ENCODE measurements around the gene AIFM2.
"Not testable (repeated sequence)": the region's sequence is repeated elsewhere in the genome, so short reads cannot be mapped to it uniquely, and the experiment has no call there.

The AIFM2 gene

GRCh38 chr10:70090951-70091350 is 41.7 kb downstream of the AIFM2 start:
- DNase-seq = no peak

- no peak for DNase-seq
Measured at GRCh38 chr10:70090013-70090412, 42.6 kb downstream of the AIFM2 start.

DNA sequence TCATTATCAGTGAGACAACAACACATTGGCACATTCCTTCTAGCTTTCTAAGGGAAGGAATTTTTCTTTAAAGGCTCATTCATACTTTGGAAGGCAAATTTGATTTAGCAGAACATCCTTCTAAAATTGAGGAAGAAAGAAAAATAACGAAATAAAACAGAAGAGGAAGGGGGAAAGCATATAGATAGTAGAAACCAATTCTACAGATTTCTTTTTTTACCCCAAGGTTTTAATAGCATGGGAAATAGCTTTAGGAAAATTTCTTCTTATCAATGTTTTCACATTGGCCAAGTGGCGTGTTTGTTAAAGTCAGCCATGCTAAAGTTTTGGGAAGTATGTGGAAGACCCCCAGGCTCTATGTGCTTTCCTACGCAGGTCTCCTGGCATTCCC is 44.3 kb downstream of the AIFM2 start:
- DNase-seq = no peak

- DNase-seq = no peak
Measured at GRCh38 chr10:70087616-70088307, 44.9 kb downstream of the AIFM2 start.

DNA sequence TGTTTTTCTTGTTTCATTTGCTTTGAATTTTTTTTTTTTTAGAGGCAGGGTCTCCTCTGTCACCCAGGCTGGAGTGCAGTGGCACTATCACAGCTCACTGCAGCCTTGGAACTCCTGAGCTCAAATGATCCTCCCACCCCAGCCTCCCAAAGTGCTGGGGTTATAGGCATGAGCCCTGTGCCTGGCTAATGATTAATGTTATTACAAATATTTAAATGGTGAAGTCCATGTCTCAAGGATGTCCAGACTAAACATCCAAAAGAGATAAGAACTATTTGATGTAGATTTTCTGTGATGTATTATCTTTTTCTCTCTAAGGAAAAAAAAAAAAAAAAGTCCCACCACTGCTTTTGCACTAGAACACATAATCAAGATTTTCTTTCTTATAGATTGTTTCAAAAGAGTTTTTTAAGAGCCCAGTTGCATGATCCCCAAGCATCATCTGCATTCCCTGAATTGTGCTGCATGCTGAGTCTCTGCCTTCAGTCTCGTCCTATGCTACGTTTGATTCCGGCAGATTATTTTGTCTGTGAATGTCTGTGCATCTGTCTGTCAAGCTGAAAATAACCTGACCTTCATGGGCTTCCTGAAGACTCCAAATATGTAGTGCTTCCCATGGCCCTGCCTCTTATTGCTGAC is 46.5 kb downstream of the AIFM2 start:
- no peak for DNase-seq

DNA sequence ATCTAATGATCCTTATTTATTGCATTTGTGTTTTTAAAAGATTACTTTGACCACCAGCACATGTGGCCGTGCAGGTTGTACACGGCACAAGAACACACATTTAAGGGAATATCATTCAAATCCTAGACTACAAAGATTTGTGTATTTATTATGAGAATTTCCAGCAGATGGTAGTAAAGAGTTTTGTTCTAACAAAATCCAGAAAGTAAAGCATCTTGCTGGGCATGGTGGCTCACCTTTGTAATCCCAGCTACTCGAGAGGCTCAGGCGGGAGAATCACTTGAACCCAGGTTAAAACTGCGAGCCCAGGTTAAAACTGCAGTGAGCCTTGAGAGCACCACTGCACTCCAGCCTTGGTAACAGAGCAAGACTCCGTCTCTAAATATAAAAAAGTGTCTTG is 48.4 kb downstream of the AIFM2 start:
- DNase-seq = no peak

- DNase-seq = not testable (repeated sequence)
Measured at GRCh38 chr10:70080789-70081188, 51.8 kb downstream of the AIFM2 start.

- DNase-seq = no peak
Measured at GRCh38 chr10:70078937-70079336, 53.7 kb downstream of the AIFM2 start.

GRCh38 chr10:70078329-70078728 is 54.3 kb downstream of the AIFM2 start:
- DNase-seq = no peak

GRCh38 chr10:70074971-70075370 is 57.7 kb downstream of the AIFM2 start:
- DNase-seq = no peak

DNA sequence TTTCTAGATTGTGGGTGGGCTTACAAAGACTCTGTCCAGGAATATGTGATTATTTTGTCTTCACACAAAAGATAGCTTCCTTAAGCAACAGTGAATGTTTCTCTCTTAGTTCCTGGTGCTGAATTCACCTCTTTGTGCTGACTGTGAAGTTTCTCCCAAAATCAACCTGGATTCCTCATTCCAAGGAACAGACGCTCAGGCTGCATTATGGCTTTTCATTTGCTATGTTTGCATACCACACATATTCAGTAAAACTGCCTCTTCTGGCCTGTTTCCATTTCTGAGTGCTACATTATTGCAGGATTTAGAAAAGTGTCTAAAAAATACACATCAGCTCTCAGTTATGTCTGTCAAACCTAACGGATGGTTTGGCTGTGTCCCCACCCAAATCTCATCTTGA is 58.5 kb downstream of the AIFM2 start:
- DNase-seq = no peak

DNA sequence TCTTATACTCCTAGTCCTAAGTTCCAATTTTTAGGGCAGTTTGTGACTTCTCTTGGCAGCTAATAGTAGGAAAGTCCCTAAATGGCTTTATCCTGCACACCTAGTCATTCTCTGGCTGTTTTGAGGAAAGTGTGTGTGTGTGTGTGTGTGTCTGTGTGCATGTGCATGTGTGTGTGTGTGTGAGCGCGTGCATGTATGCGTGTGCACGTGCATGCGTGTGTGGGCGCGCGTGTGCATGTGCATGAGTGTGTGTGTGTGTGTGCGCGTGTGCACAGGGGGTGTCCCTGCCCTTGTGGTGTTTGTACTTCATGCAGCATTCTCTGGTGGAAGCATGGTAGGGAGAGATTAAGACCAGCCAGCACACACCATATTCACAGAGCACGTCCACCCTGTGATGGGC is 61.8 kb downstream of the AIFM2 start:
- no peak for DNase-seq

DNA sequence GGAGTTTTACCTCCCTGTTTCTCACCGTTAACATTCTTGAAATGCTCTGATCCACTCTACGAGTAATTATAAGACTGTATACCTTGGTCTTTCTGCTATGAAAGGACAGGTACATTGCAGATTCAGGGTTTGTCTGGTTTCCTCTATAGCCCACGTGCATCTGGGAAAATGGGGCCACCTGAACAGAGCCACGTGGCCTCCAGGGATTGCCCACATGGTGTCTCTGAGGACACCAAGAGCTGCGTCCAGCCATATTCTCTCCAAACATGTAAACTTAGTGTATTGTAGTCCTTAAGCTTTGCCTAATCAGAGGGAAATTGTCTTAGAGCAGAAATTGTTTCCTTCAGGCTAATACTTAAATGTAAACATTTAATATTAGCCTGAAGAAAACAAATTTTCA is 63.3 kb downstream of the AIFM2 start:
- no peak for DNase-seq

DNA sequence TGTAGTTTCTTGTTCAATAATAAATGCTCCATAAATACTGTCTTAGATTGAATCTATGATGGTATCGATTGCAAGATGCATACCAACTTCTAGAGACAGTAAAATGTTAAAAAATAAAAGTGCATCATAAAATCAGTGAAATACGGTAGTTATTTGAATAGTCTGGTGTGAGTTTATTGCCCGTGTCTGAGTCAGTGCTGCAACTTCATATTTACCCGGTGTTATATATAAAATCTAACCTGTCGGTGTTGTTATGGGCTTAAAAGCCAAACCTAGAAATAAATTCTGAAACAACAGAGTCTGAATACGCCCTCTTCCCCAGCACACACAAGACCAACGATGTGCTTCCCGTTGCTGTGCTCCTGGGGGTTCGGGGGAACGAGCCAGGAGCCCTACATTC is 63.7 kb downstream of the AIFM2 start:
- no peak for DNase-seq

GRCh38 chr10:70067586-70067985 is 65.0 kb downstream of the AIFM2 start:
- DNase-seq = no peak

- DNase-seq = no peak
Measured at GRCh38 chr10:70066190-70066589, 66.4 kb downstream of the AIFM2 start.

- no peak for DNase-seq
Measured at GRCh38 chr10:70064486-70064885, 68.1 kb downstream of the AIFM2 start.

GRCh38 chr10:70063418-70064098 is 69.1 kb downstream of the AIFM2 start:
- no peak for DNase-seq
